Osteoblast (primary cell): ENCODE results near the gene SYN1. TPM values are rescaled to one million over a fixed set of nuclear protein-coding genes. Genes with fewer than 3 reads are reported as not detected.
"Not testable (repeated sequence)": the region's sequence is repeated elsewhere in the genome, so short reads cannot be mapped to it uniquely, and the experiment has no call there.

ENCODE experiments used
- DNase-seq: peaks from one replicate; pipeline ENCODE4 v3.0.0; 2011; ENCODE audit warnings: low spot score, mixed read lengths; ENCODE audit not compliant: insufficient read length; ENCODE audit errors: missing footprints
- H2AFZ ChIP-seq: 2 replicates; pipeline ENCODE4 v1.6.0; 2011; ENCODE audit warnings: mild to moderate bottlenecking, low read length
- H3K27ac ChIP-seq: 2 replicates; pipeline ENCODE4 v1.5.1; 2011; ENCODE audit warnings: mild to moderate bottlenecking, low read depth, low read length, moderate library complexity
- H3K27me3 ChIP-seq: 2 replicates; pipeline ENCODE4 v1.6.0; 2012; ENCODE audit warnings: mild to moderate bottlenecking, control low read depth, inconsistent platforms, low read length, moderate library complexity; ENCODE audit not compliant: insufficient read depth
- H3K36me3 ChIP-seq: 2 replicates; pipeline ENCODE4 v1.5.1; 2011; ENCODE audit warnings: mild to moderate bottlenecking, low read length, control low read depth, moderate library complexity; ENCODE audit not compliant: insufficient read depth
- H3K4me1 ChIP-seq: 2 replicates; pipeline ENCODE4 v1.5.1; 2011; ENCODE audit warnings: mild to moderate bottlenecking, low read length, control low read depth, moderate library complexity; ENCODE audit not compliant: insufficient read depth
- H3K4me2 ChIP-seq: 2 replicates; pipeline ENCODE4 v1.6.0; 2011; ENCODE audit warnings: mild to moderate bottlenecking, low read length; ENCODE audit not compliant: insufficient read depth
- H3K4me3 ChIP-seq: fragments of 200-600 bp; sonication (generic); 3 replicates; pipeline ENCODE4 v1.5.1; 2012; ENCODE audit warnings: mild to moderate bottlenecking, low read length, inconsistent platforms; ENCODE audit not compliant: insufficient read depth
- H3K79me2 ChIP-seq: 2 replicates; pipeline ENCODE4 v1.6.0; 2012; ENCODE audit warnings: mild to moderate bottlenecking, low read length, control low read depth, inconsistent platforms; ENCODE audit not compliant: insufficient read depth
- H3K9me3 ChIP-seq: 2 replicates; pipeline ENCODE4 v1.5.1; 2011; ENCODE audit warnings: low read depth, low read length, control low read depth
- H4K20me1 ChIP-seq: 2 replicates; pipeline ENCODE4 v1.6.0; 2012; ENCODE audit warnings: mild to moderate bottlenecking, low read length, control low read depth; ENCODE audit not compliant: insufficient read depth
- CTCF ChIP-seq: IDR thresholded peaks from 2 replicates; pipeline ENCODE4 v1.5.1; 2011; ENCODE audit warnings: mild to moderate bottlenecking, low read depth, low read length, moderate library complexity; ENCODE audit errors: extremely low read depth
- total RNA-seq: library from RNA; depleted of rRNA; stranded (reverse); fragments of >200 nt; gene quantifications from 2 replicates; pipeline ENCODE4 v1.2.3, GENCODE V29; 2012

Gene SYN1
- total RNA-seq: under 0.01 TPM in 2 replicates

GRCh38 chrX:47619486-47620302 lies at the start of gene SYN1:
Gene SYN1, minus strand, starts transcription at chrX:47619857. Its CDS starts 129 bp downstream, at chrX:47619728.
- no peaks in the 10 kb centered on the region for H3K79me2 ChIP-seq
- H4K20me1 ChIP-seq: no peaks in the 10 kb centered on the region
- H3K36me3 ChIP-seq: no peaks in the 10 kb centered on the region
- H3K9me3 ChIP-seq: no peaks in the 10 kb centered on the region
- peak within 1 kb of the TSS; percentile 62 for H3K4me3 ChIP-seq
- H3K4me1 ChIP-seq: no peaks in the 10 kb centered on the region
- no peak within 1 kb of the TSS for H2AFZ ChIP-seq
- peaks cover 8% of the 10 kb centered on the region for H3K27me3 ChIP-seq
- H3K4me2 ChIP-seq: peak within 1 kb of the TSS; percentile 67
- peak; percentile 97 for DNase-seq
- no peak for TF ChIP-seq CTCF
- no peak within 1 kb of the TSS for H3K27ac ChIP-seq

- not testable (repeated sequence) for H3K27ac ChIP-seq, H3K4me2 ChIP-seq, DNase-seq, H3K4me3 ChIP-seq, H3K27me3 ChIP-seq, H3K79me2 ChIP-seq, H2AFZ ChIP-seq, H3K9me3 ChIP-seq, H4K20me1 ChIP-seq, H3K36me3 ChIP-seq
- H3K4me1 ChIP-seq: peaks cover 17% of the 10 kb centered on the region
Measured at GRCh38 chrX:47665797-47666196, 46.1 kb upstream of the SYN1 start.

GRCh38 chrX:47664737-47665136 lies 45.1 kb upstream of the SYN1 start:
- H2AFZ ChIP-seq: no peak overlapping the region
- DNase-seq: peak; percentile 42
- H3K4me2 ChIP-seq: no peak overlapping the region
- H3K27me3 ChIP-seq: no peaks in the 10 kb centered on the region
- H4K20me1 ChIP-seq: no peaks in the 10 kb centered on the region
- H3K4me3 ChIP-seq: no peak overlapping the region
- no peaks in the 10 kb centered on the region for H3K79me2 ChIP-seq
- TF ChIP-seq CTCF: no peak
- peaks cover 17% of the 10 kb centered on the region for H3K4me1 ChIP-seq
- H3K27ac ChIP-seq: peak overlapping the region; percentile 58
- H3K36me3 ChIP-seq: no peaks in the 10 kb centered on the region
- no peaks in the 10 kb centered on the region for H3K9me3 ChIP-seq

GRCh38 chrX:47662144-47662657 lies 42.5 kb upstream of the SYN1 start:
- Histone ChIP-seq H3K4me2 (peak overlapping the region; percentile 40), H3K27me3 (no peaks in the 10 kb centered on the region), H3K4me3 (no peak overlapping the region), H2AFZ (peak overlapping the region; percentile 52), H3K27ac (peak overlapping the region; percentile 89), H3K36me3 (no peaks in the 10 kb centered on the region), H3K4me1 (peaks cover 17% of the 10 kb centered on the region), H4K20me1 (no peaks in the 10 kb centered on the region), H3K79me2 (peaks cover 10% of the 10 kb centered on the region), H3K9me3 (no peaks in the 10 kb centered on the region)
- DNase-seq: peak; percentile 73
- no peak for TF ChIP-seq CTCF
